H1 (cell line): ENCODE results near the gene SFTPB.

Experiments used
- ATF3 ChIP-seq: IDR thresholded peaks from 2 replicates; pipeline ENCODE4 v1.6.1; 2011; ENCODE audit warnings: low read depth, mild to moderate bottlenecking, low read length; ENCODE audit not compliant: insufficient read depth
- CREB1 ChIP-seq: IDR thresholded peaks from 2 replicates; pipeline ENCODE4 v1.6.1; 2012; ENCODE audit warnings: inconsistent platforms
- CTCF ChIP-seq, 3 experiments: IDR thresholded peaks; 1 replicate in 2 of 3; 2 replicates in 1 of 3; pipeline versions ENCODE4 v1.5.1 to v1.6.1; 2011; ENCODE audit warnings: low read length in 3 of 3, mild to moderate bottlenecking in 3 of 3, inconsistent platforms in 2 of 3, low read depth in 1 of 3, moderate library complexity in 1 of 3; ENCODE audit not compliant: insufficient read depth in 1 of 3; ENCODE audit errors: control extremely low read depth in 1 of 3
- E2F6 ChIP-seq: IDR thresholded peaks from 2 replicates; pipeline ENCODE4 v1.6.1; 2012; ENCODE audit warnings: inconsistent platforms
- HDAC2 ChIP-seq, 2 experiments: fragments of 300-600 bp in 1 of 2; sonication (generic) in 1 of 2; IDR thresholded peaks; 2 replicates each; pipeline ENCODE4 v1.6.1; 2011 to 2012; ENCODE audit warnings: low read depth in 2 of 2, low read length in 2 of 2, mild to moderate bottlenecking in 2 of 2, moderate library complexity in 2 of 2, borderline replicate concordance in 1 of 2, inconsistent platforms in 1 of 2
- HDAC6 ChIP-seq: IDR thresholded peaks from one replicate; pipeline ENCODE4 v1.7.1; 2012; ENCODE audit warnings: low read depth, mild to moderate bottlenecking, inconsistent platforms, low read length, moderate library complexity
- JUN ChIP-seq: IDR thresholded peaks from 2 replicates; pipeline ENCODE4 v1.6.1; 2011; ENCODE audit warnings: low read depth, mild to moderate bottlenecking, improper control_type of control experiment, low read length
- JUND ChIP-seq: IDR thresholded peaks from 2 replicates; pipeline ENCODE4 v1.6.1; 2011; ENCODE audit warnings: mild to moderate bottlenecking, improper control_type of control experiment, low read length
- NANOG ChIP-seq: IDR thresholded peaks from 2 replicates; pipeline ENCODE4 v1.6.1; 2011; ENCODE audit warnings: low read length, low read depth, mild to moderate bottlenecking, inconsistent platforms; ENCODE audit not compliant: insufficient read depth, poor library complexity, severe bottlenecking
- POLR2A ChIP-seq, 2 experiments: IDR thresholded peaks; 1 replicate in 1 of 2; 2 replicates in 1 of 2; pipeline ENCODE4 v1.6.1; 2011; ENCODE audit warnings: low read depth in 2 of 2, low read length in 2 of 2, mild to moderate bottlenecking in 2 of 2; ENCODE audit errors: control extremely low read depth in 1 of 2
- POU5F1 ChIP-seq: IDR thresholded peaks from 2 replicates; pipeline ENCODE4 v1.6.1; 2011; ENCODE audit warnings: low read depth, mild to moderate bottlenecking, low read length, moderate library complexity
- TAF1 ChIP-seq: IDR thresholded peaks from 2 replicates; pipeline ENCODE4 v1.6.1; 2011; ENCODE audit warnings: mild to moderate bottlenecking, low read depth, low read length
- TEAD4 ChIP-seq: IDR thresholded peaks from 2 replicates; pipeline ENCODE4 v1.6.1; 2012; ENCODE audit warnings: low read depth, low read length, inconsistent platforms, mixed read lengths

GRCh38 chr2:85631316-85631715 is 36.7 kb downstream of the SFTPB start:
- no peak for TF ChIP-seq JUND
- TF ChIP-seq CTCF (IDR thresholded peaks at IDR 0.05; ENCODE audit: control extremely low read depth in 1 of 3, insufficient read depth in 1 of 3, low read depth in 1 of 3, low read length in 3 of 3) = no peak
- TF ChIP-seq POU5F1 = no peak
- no peak for TF ChIP-seq ATF3
- TF ChIP-seq POLR2A (IDR thresholded peaks at IDR 0.05; ENCODE audit: control extremely low read depth in 1 of 2, low read depth in 2 of 2, low read length in 2 of 2) = no peak
- no peak for TF ChIP-seq NANOG
- TF ChIP-seq CREB1 = no peak
- no peak for TF ChIP-seq HDAC2 (IDR thresholded peaks at IDR 0.05; ENCODE audit: borderline replicate concordance in 1 of 2, low read depth in 2 of 2, low read length in 2 of 2)
- TF ChIP-seq E2F6 = no peak
- no peak for TF ChIP-seq TEAD4
- no peak for TF ChIP-seq TAF1
- TF ChIP-seq HDAC6 = no peak
- no peak for TF ChIP-seq JUN
